HG03135 (cell line): ENCODE measurements around the gene BATF.

Experiments
- ATAC-seq: cut with Tn5 transposase; IDR thresholded peaks from one replicate; pipeline ENCODE4 v1.9.1; 2021; ENCODE audit warnings: mild to moderate bottlenecking, moderate library complexity; ENCODE audit not compliant: unreplicated experiment

Gene BATF

GRCh38 chr14:75499084-75499875 lies 23.0 kb upstream of the BATF start:
- ATAC-seq, result peak; percentile 76

- ATAC-seq, result no peak
Measured at GRCh38 chr14:75501080-75501479, 21.2 kb upstream of the BATF start.

- ATAC-seq, result no peak
Measured at GRCh38 chr14:75504411-75504810, 17.9 kb upstream of the BATF start.

GRCh38 chr14:75506930-75507329 lies 15.3 kb upstream of the BATF start:
- no peak for ATAC-seq

GRCh38 chr14:75510547-75510946 lies 11.7 kb upstream of the BATF start:
- ATAC-seq, result no peak

- ATAC-seq, result no peak
Measured at GRCh38 chr14:75511201-75511600, 11.1 kb upstream of the BATF start.

- ATAC-seq, result peak; percentile 33
Measured at GRCh38 chr14:75513911-75514672, 8.2 kb upstream of the BATF start.

- peak; percentile 43 for ATAC-seq
Measured at GRCh38 chr14:75514673-75515628, 7.3 kb upstream of the BATF start.

GRCh38 chr14:75515629-75515996 lies 6.7 kb upstream of the BATF start:
- peak; percentile 57 for ATAC-seq

- no peak for ATAC-seq
Measured at GRCh38 chr14:75518625-75519024, 3.6 kb upstream of the BATF start.

GRCh38 chr14:75519394-75519793 lies 2.9 kb upstream of the BATF start:
- ATAC-seq, result no peak

GRCh38 chr14:75519826-75520728 lies 2.2 kb upstream of the BATF start:
- ATAC-seq, result no peak

GRCh38 chr14:75520852-75521251 lies 1.4 kb upstream of the BATF start:
- no peak for ATAC-seq

GRCh38 chr14:75521415-75522199 lies 662 bp upstream of the BATF start:
- ATAC-seq, result peak; percentile 27

- no peak for ATAC-seq
Measured at GRCh38 chr14:75522983-75523318, 682 bp downstream of the BATF start.

- ATAC-seq, result no peak
Measured at GRCh38 chr14:75523771-75524171, 1.5 kb downstream of the BATF start.

- no peak for ATAC-seq
Measured at GRCh38 chr14:75525969-75526368, 3.7 kb downstream of the BATF start.

- no peak for ATAC-seq
Measured at GRCh38 chr14:75527449-75528163, 5.3 kb downstream of the BATF start.

- no peak for ATAC-seq
Measured at GRCh38 chr14:75531256-75531655, 9.0 kb downstream of the BATF start.
